Esophagus (tissue), 2 donors: Measurements from ENCODE around the gene KLHDC10. TPM values are rescaled to one million over a fixed set of nuclear protein-coding genes. Genes with fewer than 3 reads are reported as not detected.
A peak's percentile ranks its signal among the peaks of the same experiment; 100 is the strongest.
"Not testable (repeated sequence)": the region's sequence is repeated elsewhere in the genome, so short reads cannot be mapped to it uniquely, and the experiment has no call there.

ENCODE experiments used
- H3K27ac ChIP-seq, 2 donors: one replicate each; pipeline ENCODE4 v1.5.1; 2013; ENCODE audit warnings: low read depth in 2 of 2, mild to moderate bottlenecking in 2 of 2, inconsistent platforms in 1 of 2, low read length in 1 of 2, moderate library complexity in 1 of 2
- H3K27me3 ChIP-seq, 2 donors: one replicate each; pipeline ENCODE4 v1.6.1; 2013; ENCODE audit warnings: low read length in 2 of 2, control low read depth in 1 of 2, mild to moderate bottlenecking in 1 of 2; ENCODE audit not compliant: insufficient read depth in 2 of 2, control insufficient read depth in 1 of 2
- H3K36me3 ChIP-seq, 2 donors: one replicate each; pipeline ENCODE4 v1.6.1; 2013; ENCODE audit warnings: low read length in 1 of 2; ENCODE audit not compliant: control insufficient read depth in 2 of 2, insufficient read depth in 2 of 2
- H3K4me1 ChIP-seq, 2 donors: one replicate each; pipeline ENCODE4 v1.6.1; 2013; ENCODE audit warnings: low read length in 1 of 2; ENCODE audit not compliant: control insufficient read depth in 2 of 2, insufficient read depth in 2 of 2
- H3K4me3 ChIP-seq, 2 donors: one replicate each; pipeline ENCODE4 v1.5.1; 2013; ENCODE audit warnings: low read length in 2 of 2, mild to moderate bottlenecking in 2 of 2, low read depth in 1 of 2, moderate library complexity in 1 of 2
- H3K9me3 ChIP-seq, 2 donors: one replicate each; pipeline ENCODE4 v1.6.1; 2013; ENCODE audit warnings: mild to moderate bottlenecking in 2 of 2, low read depth in 1 of 2, low read length in 1 of 2, moderate library complexity in 1 of 2; ENCODE audit not compliant: control insufficient read depth in 2 of 2, insufficient read depth in 1 of 2
- WGBS, 2 donors: extraction: QIAGEN DNeasy Blood & Tissue Kit; methylation state at CpG; one replicate each; pipeline ENCODE4 v1.1.7; 2013; 5-methylcytosine and 5-hydroxymethylcytosine counted together
- polyA plus RNA-seq, 2 donors: library from polyadenylated mRNA; stranded (reverse); fragments of 200-250 nt; gene quantifications; one replicate each; pipeline ENCODE4 v1.2.3, GENCODE V29; 2013
- donor health status: healthy with polysubstance abuse.
- donor health status: Bipolar disorder and iron deficiency.

The KLHDC10 gene
- polyA plus RNA-seq, 2 donors, result 6.6 to 7.3 TPM

DNA sequence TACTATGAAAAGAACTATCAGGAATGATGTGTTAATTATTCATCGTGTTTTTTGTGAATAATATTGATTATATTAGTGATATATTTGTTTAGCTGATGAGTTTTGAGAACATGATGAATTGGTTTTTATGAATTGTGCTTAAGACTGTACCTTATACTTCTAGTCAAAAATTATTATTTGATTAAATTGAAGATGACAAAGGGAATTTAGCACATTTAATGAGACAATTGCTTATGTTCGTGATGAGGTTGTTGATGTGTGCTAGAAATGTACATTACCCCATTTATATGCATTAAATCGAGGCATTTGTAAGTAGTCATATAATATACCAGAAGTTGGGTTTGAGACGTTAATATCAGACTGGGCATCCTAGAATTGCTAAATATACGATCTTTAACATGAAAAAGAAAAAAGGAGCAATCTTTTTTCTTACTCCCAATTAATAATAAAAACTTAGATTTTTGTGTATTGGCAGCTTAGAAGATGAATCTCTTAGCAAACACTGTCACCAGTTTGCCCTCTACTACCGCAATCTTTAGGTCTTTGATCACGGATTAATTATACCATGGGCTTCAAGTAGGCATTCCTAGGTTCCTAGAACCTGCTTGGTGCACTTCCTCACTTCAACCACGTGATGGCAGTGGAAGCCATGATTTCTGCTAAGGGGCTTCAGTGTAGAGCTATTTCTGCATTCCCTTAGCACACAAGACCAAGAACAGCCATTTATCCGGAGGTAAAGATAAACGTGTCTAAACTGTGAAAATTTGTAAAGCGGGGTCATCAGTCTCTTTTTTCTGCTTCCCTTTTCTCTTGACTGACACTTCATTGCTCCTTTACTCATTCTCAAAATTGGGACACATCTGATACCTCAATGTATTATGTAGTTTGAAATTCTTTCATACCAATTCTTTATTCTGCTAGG lies 1.6 kb downstream of the KLHDC10 start:
- Histone ChIP-seq H3K4me3 (peak overlapping the region in 1 of 2 donors; percentile 41), H3K27ac (no peak overlapping the region), H3K4me1 (no peaks in the 10 kb centered on the region), H3K36me3 (no peaks in the 10 kb centered on the region), H3K9me3 (no peaks in the 10 kb centered on the region), H3K27me3 (no peaks in the 10 kb centered on the region)
- 5 to 6% methylated on average over 11 of the region's 11 CpGs for whole genome bisulfite sequencing, 2 donors

GRCh38 chr7:130079846-130080394 lies 9.6 kb downstream of the KLHDC10 start:
- no peaks in the 10 kb centered on the region for H3K36me3 ChIP-seq
- H3K4me1 ChIP-seq, result no peaks in the 10 kb centered on the region
- H3K4me3 ChIP-seq, result no peak overlapping the region
- peaks cover 0 to 2% of the 10 kb centered on the region in 2 donors for H3K9me3 ChIP-seq
- H3K27me3 ChIP-seq, result no peaks in the 10 kb centered on the region
- H3K27ac ChIP-seq, result no peak overlapping the region
- WGBS, 2 donors, result 87 to 90% methylated on average over 3 of the region's 3 CpGs

DNA sequence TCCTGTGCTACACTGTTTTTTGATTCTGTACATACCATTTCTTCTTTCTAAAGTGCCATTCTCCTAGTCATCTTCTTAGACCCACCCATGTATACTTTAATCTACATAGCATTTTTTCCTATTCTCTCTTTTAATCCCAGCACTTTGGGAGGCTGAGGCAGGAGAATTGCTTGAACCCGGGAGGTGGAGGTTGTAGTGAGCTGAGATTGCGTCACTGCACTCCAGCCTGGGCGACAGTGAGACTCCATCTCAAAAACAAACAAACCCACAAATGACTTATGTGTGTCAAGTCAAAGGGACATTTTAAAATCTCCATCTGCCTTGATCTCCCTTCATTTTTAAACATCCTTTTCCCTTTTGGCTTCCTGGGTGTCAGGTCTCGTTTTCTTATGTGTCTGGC lies 13.2 kb downstream of the KLHDC10 start:
- not testable (repeated sequence) for H3K4me1 ChIP-seq
- WGBS, 2 donors, result 90 to 91% methylated on average over 4 of the region's 4 CpGs

DNA sequence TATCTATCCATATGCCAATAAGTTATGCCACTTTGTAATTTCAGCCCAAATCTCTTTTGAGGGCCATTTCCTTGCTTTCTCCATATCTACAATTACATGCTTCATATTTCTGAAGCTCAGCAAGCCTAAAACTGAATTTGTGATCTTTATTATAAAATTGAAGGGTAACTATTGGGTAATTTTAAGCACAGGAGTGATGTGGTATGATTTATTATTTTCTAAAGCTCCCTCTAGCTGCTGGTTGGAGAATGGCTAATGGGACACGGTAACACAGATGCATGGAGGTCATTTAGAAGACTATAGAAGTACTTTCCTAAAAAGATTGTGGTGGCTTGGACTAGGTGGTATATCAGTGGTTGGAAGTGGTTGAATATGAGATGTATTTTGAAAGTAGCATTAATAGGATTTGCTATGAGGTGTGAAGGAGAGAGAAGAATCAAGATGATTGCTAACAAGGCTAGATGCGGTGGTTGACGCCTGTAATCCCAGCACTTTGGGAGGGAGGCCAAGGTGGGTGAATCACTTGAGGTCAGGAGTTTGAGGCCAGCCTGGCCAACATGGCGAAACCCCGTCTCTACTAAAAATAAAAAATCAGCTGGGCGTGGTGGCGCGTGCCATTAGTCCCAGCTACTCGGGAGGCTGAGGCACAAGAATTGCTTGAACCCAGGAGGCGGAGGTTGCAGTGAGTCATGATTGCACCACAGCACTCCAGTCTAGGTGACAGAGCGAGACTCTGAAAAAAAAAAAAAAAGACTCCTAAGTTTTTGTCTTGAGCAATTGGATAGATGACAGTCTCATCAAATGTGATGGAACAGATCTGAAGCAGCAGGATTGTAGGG lies 13.9 kb downstream of the KLHDC10 start:
- 87 to 91% methylated on average over 11 of the region's 11 CpGs for WGBS, 2 donors
- H3K9me3 ChIP-seq, result peaks cover 0 to 2% of the 10 kb centered on the region in 2 donors
- no peak overlapping the region for H3K27ac ChIP-seq
- no peaks in the 10 kb centered on the region for H3K4me1 ChIP-seq
- no peaks in the 10 kb centered on the region for H3K36me3 ChIP-seq
- H3K4me3 ChIP-seq, result no peak overlapping the region
- H3K27me3 ChIP-seq, result no peaks in the 10 kb centered on the region

More for the DNA sequence above, 13.2 kb downstream of the KLHDC10 start:
- H3K4me3 ChIP-seq, H3K27me3 ChIP-seq, H3K27ac ChIP-seq, H3K9me3 ChIP-seq, H3K36me3 ChIP-seq: not testable (repeated sequence)

DNA sequence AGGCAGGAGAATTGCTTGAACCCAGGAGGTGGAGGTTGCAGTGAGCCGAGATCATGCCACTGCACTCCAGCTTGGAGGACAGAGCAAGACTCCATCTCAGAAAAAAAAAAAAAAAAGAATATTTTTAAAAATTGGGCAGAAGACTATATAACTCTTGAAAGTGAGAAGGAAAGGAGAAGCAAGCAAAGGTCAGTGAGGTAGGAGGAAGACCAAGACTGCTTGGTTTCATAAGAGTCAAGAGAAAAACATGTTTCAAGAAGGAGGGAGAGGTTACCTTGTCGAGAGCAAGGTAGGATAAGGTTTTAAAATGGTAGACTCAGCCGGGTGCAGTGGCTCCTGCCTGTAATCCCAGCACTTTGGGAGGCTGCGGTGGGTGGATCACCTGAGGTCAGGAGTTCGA lies 14.9 kb downstream of the KLHDC10 start:
- 77 to 93% methylated on average over 5 of the region's 5 CpGs for WGBS, 2 donors
- H3K4me1 ChIP-seq, H3K27ac ChIP-seq: not testable (repeated sequence)

DNA sequence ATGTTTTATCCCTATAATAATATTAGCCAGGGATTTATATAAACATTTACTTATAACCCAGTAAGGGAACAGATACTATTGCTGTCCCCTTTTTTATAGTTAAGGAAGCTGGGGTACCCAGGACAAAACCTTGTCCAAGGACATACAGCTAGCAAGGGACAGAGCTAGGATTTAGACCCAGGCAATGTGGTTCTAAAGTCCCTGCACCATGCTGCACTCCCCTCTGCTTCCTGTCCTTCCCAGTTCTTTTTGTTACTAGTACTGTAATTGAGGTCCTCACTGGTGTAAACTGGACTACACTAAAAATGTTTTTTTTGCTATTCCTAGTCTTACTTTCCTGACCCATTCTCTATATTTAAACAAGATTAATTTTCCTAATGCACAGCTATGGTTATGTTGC lies 16.6 kb downstream of the KLHDC10 start:
- Histone ChIP-seq H3K9me3 (no peaks in the 10 kb centered on the region), H3K4me3 (no peak overlapping the region), H3K27ac (no peak overlapping the region), H3K27me3 (no peaks in the 10 kb centered on the region), H3K4me1 (no peaks in the 10 kb centered on the region), H3K36me3 (no peaks in the 10 kb centered on the region)

More for the DNA sequence above, 14.9 kb downstream of the KLHDC10 start:
- H3K27me3 ChIP-seq, H3K36me3 ChIP-seq, H3K4me3 ChIP-seq, H3K9me3 ChIP-seq: not testable (repeated sequence)

DNA sequence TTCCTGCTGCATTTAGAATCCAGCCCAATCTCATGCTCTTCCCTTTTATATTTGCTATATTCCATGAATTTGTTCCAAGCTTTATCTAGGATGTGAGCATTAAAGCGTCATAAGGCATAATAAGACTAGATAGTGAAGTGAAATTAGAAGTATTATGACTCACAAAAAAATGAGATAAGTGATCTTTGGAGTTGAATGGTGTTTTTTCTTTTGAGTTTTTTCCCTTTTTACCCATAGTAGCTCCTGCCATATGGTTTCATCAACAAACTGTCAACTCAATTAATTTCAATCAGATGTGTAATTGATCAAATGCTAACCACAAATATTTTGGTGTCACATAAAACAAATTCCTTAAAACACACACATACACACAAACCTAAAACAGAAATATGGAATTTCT lies 17.0 kb downstream of the KLHDC10 start:
- Histone ChIP-seq H3K36me3 (no peaks in the 10 kb centered on the region), H3K27me3 (no peaks in the 10 kb centered on the region), H3K9me3 (no peaks in the 10 kb centered on the region), H3K4me1 (no peaks in the 10 kb centered on the region), H3K27ac (no peak overlapping the region), H3K4me3 (no peak overlapping the region)
- 57 to 84% methylated on average over 1 of the region's 1 CpG for WGBS, 2 donors

DNA sequence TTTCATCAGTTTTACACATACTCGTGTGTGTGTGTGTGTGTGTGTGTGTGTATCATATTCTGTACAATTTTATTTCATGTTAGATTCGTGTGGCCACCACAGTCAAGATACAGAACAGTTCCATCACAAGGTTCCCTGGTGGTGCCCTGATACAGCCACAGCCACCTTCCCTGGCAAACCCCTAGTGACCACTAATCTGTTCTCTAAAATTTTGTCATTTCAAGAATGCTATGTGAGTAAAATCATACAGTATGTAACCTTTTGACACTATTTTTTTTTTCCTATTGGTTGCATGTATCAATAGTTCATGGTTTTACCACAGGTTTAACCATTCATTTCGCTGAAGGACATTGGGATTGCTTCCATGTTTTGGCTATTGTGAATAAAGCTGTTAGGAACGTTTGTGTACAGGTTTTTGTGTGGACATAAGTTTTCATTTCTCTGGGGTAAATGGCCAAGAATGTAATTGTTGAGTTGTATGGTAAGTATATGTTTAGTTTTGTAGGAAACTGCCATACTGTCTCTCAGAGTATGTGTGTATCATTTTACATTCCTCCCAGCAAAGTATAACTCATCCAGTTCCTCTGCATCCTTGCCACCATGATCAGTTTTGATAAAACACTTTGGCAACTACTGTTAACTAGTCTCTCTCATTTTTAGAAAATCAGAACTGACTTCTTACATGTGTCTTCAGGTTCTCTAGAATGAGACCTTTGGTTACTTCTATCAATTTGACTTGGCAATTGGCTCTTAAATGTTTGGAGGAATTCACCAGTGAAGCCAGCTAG lies 20.6 kb downstream of the KLHDC10 start:
- no peaks in the 10 kb centered on the region for H3K4me1 ChIP-seq

GRCh38 chr7:130091999-130092398 lies 21.7 kb downstream of the KLHDC10 start:
- no peaks in the 10 kb centered on the region for H3K27me3 ChIP-seq
- H3K9me3 ChIP-seq, result no peaks in the 10 kb centered on the region
- WGBS, 2 donors, result 83 to 90% methylated on average over 1 of the region's 1 CpG
- no peak overlapping the region for H3K4me3 ChIP-seq
- no peaks in the 10 kb centered on the region for H3K4me1 ChIP-seq
- no peak overlapping the region for H3K27ac ChIP-seq
- H3K36me3 ChIP-seq, result no peaks in the 10 kb centered on the region

More for the DNA sequence above, 20.6 kb downstream of the KLHDC10 start:
- 56 to 62% methylated on average over 4 of the region's 4 CpGs for WGBS, 2 donors
- H3K36me3 ChIP-seq, result no peaks in the 10 kb centered on the region
- no peak overlapping the region for H3K27ac ChIP-seq
- H3K9me3 ChIP-seq, result no peaks in the 10 kb centered on the region
- no peak overlapping the region for H3K4me3 ChIP-seq
- no peaks in the 10 kb centered on the region for H3K27me3 ChIP-seq
